COLO668 (cell line): Measurements from ENCODE around the gene CCDC138.
"Not testable (repeated sequence)": the region's sequence is repeated elsewhere in the genome, so short reads cannot be mapped to it uniquely, and the experiment has no call there.

Source experiments
- DNase-seq: peaks from one replicate; lab custom pipeline; 2025; ENCODE audit not compliant: unreplicated experiment; lab: John Stamatoyannopoulos, UW

The CCDC138 gene, protein sequence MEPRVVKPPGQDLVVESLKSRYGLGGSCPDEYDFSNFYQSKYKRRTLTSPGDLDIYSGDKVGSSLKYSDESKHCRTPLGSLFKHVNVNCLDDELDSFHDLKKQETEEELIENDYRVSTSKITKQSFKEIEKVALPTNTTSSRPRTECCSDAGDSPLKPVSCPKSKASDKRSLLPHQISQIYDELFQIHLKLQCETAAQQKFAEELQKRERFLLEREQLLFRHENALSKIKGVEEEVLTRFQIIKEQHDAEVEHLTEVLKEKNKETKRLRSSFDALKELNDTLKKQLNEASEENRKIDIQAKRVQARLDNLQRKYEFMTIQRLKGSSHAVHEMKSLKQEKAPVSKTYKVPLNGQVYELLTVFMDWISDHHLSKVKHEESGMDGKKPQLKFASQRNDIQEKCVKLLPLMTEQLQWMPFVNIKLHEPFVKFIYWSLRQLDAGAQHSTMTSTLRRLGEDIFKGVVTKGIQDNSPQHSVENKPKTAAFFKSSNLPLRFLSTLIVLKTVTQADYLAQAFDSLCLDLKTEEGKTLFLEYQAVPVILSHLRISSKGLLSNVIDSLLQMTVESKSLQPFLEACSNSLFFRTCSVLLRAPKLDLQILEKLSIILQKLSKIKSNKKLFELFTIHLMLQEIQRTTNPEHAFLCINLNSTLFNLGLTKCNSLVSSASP

DNA sequence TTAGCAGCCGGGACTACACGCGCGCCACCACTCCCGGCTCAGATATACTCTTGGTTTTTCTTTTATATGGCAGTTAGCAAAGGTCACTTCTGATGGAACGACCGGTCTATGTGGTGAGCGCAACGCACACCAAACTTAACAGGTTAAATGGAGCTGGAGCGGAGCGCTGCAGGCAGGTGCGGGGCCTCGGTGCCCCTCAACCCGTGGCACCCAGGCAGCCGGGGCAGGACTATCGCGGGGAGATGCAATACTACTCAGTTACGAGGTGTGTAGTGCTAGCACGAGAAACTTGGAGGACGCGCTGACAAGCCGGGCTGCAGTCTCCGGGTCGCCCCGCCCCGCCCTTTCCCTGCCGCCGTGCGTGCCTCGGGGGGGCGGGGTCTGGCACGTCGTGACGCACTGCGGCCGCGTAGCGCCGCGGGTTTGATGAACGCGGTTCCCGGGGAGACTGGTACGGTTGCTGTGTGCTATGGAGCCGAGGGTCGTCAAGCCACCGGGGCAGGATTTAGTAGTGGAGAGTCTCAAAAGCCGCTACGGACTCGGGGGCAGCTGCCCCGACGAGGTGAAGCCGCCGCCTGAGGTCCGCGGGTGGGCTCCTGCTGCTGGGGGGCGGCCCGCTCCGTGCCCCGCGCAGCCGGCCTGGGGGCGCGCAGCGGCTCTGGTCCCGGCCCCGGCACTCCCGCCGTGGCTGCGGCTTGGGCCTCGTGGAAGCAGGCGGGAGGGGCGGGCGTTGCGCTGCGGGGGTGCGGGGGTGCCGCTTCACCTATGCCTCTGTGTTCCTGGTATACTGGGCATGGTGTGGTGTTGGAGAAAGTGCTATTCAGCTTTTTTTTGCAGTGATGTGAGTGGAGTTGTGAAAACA, at the start of gene CCDC138:
Gene CCDC138, plus strand, starts transcription at position 418 of the 862 bp plus-strand sequence. Its CDS starts 52 bp downstream, at position 470.
- DNase-seq = peak; percentile 95

DNA sequence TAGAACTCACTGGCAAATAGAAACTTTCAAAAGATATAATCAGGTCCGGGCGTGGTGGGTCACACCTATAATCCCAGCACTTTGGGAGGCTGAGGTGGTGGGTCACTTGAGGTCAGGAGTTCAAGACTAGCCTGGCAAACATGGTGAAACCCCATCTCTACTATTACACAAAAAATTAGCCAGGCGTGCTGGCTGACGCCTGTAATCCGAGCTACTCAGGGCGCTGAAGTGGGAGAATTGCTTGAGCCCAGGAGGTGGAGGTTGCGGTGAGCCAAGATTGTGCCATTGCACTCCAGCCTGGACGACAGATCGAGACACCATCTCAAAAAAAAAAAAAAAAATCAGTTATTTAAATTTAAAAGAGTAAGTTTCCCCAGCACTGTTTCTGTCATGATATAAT, 28.6 kb upstream of the CCDC138 start:
- DNase-seq = not testable (repeated sequence)

DNA sequence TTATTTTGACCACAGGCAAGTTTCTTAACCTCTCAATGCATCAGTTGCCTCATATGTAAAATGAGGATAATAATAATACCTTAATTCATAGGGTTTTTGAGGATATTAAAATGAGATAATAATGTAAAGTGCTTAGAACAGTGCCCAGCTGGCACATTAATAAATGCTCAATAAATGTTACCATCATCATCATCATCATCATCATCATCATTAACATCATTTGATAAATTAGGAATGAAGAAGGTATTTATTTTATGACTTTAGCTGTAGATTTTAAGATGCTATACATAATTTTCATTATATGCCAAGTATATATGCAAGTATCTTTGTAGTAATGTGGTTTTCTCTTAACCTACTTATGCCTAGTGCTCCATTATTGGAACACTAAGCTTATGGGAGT, 24.0 kb upstream of the CCDC138 start:
- not testable (repeated sequence) for DNase-seq

DNA sequence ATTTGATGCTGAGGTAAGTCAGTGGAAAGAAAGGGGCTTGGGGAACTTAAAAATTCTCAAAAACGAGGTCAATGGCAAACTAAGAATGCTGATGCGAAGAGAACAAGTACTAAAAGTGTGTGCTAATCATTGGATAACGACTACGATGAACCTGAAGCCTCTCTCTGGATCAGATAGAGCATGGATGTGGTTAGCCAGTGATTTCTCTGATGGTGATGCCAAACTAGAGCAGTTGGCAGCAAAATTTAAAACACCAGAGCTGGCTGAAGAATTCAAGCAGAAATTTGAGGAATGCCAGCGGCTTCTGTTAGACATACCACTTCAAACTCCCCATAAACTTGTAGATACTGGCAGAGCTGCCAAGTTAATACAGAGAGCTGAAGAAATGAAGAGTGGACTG, 19.9 kb upstream of the CCDC138 start:
- DNase-seq = not testable (repeated sequence)

DNA sequence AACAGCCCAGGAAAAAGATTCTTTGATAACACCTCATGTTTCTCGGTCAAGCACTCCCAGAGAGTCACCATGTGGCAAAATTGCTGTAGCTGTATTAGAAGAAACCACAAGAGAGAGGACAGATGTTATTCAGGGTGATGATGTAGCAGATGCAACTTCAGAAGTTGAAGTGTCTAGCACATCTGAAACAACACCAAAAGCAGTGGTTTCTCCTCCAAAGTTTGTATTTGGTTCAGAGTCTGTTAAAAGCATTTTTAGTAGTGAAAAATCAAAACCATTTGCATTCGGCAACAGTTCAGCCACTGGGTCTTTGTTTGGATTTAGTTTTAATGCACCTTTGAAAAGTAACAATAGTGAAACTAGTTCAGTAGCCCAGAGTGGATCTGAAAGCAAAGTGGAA, 18.7 kb upstream of the CCDC138 start:
- DNase-seq = not testable (repeated sequence)

DNA sequence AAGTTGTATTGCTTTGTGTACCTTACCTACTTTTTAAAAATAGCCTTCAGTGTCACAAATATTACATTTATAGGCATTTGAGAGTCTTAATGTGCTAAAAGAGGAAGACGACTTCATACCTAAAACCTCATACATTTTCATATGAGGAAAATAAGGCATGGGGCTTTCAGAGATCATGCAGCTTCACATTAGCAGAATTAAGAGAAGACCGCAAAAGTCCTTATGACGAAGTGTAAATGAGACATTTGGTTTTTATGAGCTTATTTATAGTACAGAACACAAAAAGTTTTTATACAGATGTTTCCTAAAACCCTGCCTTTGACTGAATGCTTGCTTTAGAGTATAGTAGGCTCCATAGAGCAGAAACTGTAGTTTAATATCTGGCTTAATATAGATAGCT, 10.1 kb upstream of the CCDC138 start:
- DNase-seq = no peak

DNA sequence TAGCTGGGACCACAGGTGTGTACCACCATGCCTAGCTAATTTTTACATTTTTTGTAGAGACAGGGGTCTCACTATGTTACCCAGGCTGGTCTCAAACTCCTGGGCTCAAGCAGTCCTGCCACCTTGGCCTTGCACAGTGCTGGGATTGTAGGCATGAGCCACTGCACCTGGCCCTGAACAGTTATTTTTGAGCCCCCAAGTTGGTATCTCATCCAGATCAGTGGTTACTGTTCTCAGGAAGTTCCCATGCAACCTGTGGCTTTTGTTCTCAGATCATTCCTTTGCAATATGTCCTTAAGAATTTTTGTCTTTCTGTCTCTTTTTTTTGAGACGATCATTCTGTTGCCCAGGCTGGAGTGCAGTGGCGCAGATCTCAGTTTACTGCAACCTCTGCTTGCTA, 7.7 kb upstream of the CCDC138 start:
- DNase-seq = no peak

DNA sequence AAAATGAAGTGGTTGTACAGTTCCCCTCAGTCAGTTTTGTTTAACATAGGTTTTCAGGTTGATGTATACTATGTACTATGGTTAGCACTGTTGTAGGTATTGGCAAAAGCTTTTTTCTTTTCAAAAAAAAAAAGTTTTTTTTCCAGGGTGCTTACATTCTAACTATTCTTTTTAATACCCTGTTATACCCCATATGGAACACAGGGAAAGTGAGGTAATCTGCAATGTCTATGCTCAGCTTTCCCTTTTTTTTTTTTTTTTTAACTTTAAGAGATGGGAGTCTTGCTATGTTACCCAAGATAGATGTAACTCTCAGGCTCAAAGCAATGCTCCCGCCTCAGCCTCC, 590 bp upstream of the CCDC138 start:
- DNase-seq = no peak

DNA sequence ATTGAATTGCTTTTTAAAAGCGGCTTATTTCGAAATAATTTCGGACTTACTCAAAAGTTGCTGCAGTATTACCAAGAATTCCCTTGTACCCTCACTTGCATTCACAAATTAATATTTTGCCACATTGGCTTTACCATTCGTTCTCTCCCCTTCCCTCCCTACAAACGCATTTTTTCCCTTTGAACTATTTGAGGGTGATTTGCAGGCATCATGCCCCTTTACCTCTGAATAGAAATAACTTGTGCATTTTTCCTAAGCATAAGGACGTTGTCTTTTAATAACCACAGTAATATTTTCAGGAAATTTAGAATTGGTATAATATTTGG, 608 bp downstream of the CCDC138 start:
- no peak for DNase-seq

DNA sequence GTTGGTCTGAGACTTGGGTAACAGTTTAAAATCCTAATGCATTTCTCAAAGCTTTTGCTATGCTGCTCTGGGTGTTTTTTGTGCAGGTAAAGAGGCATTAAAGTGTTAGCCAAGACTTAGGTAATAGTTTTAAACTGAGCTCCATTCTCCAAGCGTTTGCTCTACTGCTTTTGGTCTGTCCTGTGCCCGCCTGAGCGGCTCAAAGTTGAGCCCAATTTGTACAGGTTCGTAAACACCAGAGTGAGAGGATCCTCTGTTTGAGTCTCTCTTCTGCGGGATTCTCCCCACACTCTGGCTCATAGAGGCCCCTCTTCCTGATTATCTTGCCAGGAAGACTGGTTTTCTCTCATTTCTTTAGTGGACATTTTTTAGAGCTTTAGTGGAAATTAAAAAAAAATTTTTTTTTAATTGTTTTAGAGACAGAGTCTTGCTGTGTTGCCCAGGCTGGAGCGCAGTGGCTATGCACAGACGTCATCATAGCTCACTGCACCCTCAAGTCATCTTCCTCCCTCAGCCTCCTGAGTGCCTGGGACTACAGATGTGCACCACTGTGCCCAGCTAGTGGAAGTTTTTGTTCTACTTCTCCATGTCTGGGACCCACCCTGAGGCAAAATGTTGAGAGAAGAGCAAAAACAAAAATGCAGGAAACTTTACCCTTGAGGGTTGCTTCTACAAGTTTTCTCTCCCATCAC, 16.6 kb downstream of the CCDC138 start:
- DNase-seq = no peak

DNA sequence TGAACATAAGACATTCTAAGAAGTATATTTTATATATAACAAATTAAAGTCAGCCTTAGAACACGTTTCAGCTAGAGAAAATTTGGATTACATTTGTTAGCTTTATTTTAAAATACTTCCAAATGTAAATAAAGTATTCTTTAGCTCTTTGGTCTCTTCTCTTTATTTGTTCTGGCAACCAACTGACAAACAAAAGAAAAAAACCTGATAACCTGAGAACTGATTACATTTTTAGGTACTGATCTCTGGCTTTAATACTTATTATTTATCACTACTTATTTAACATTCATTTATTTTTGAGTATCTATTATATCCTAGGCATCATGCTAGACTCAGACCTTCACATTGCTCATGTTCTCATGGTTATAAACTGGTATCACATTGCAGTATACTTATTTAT, 18.5 kb downstream of the CCDC138 start:
- no peak for DNase-seq

DNA sequence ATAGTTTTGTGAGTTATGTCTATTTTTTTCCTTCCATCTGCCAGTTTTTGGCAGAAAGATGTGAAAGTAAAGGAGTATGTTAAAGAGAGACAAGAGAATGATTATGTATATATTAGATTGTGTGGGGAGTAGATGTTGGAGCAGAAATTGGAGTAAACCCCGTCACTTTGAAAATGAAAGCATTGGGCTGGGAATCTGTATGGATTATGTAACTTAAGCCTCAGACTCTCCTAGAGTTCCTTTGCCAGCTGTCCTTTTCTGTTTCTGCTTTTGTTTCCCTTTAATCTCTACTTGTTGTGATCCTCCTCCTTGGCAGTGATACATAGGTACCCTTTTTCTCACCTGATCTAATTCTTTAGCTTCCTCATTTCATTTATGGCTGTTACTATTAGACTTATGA, 19.2 kb downstream of the CCDC138 start:
- DNase-seq = no peak

DNA sequence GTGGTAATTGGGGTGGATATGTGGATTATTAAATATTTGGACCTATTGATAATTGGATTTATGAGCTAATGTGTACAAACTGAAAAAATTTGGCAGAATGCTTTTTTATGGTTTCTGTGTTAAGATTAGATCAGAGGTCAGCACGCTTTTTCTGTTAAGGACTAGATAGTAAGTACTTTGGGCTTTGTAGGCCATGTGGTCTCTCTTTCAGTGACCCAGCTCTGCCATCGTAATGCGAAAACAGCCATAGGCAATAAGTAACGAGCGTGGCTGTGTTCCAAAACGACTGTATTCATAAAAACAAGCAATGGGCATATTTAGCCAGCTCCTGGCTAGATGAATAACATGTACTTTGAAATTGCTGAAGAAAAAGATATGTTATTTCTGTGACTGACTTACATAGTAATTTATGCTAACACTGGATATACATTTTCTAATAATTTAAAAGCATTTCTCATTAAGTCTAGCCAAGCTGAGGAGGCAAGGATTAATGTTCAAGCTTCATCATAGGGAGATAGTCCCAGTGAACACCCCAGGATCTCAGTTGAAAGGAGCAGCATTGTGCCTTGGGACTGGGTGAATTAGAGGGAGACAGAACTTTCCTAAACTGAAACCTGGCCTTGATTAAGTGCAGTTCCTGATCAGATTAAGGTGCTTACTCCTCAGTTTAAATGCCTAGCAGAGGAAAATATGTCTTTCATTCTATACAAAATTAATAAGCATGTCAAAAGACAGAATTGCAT, 20.0 kb downstream of the CCDC138 start:
- DNase-seq = no peak

DNA sequence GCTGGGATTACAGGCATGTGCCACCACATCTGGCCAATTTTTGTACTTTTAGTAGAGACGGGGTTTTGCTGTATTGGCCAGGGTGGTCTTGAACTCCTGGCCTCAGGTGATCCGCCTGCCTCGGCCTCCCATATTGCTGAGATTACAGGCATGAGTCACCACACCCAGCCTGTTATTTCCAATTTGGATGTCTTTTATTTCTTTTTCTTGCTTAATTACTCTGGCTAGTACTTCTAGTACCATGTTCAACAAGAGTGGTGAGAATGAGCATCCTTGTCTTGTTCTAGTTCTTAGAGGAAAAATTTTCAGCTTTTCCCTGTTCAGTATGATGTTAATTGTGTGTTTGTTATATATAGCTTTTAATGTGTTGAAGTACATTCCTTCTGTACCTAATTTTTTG, 23.4 kb downstream of the CCDC138 start:
- no peak for DNase-seq

DNA sequence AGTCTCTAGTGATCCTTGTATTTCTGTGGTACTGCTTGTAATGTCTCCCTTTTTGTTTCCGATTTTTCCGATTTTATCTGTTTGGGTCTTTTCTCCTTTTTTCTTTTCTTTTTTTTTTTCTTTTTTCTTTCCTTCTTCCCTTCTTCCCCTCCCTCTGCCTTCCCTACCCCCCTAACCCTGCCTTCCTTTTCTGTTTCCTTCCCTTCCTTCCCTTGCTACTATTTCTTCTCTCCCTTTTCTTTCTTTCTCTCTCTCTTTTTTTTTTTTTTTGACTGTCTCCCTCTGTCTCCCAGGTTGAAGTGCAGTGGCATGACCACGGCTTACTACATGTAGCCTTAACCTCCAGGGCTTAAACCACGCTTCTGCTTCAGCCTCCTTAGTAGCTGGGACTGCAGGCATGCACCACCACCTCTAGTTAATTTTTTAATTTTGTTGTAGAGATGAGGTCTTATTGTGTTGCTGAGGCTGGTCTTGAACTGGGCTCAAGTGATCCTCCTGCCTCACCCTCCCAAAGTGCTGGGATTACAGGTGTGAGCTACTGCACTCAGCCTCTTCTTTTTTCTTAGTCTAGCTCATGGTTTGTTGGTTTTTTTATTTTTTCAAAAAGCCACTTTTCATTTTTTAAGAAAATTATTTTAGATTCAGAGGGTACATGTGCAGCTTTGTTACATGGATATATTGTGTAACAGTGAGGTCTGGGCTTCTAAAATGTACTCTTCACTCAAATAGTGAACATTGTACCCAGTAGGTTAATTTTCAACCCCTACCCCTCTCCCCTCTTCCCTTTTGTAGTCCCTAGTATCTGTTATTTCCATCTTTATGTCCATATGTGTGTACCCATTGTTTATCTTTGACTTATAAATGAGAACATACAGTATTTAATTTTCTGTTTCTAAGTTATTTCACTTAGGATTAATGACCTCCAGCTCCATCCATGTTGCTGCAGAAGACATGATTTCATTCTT, 24.7 kb downstream of the CCDC138 start:
- no peak for DNase-seq

DNA sequence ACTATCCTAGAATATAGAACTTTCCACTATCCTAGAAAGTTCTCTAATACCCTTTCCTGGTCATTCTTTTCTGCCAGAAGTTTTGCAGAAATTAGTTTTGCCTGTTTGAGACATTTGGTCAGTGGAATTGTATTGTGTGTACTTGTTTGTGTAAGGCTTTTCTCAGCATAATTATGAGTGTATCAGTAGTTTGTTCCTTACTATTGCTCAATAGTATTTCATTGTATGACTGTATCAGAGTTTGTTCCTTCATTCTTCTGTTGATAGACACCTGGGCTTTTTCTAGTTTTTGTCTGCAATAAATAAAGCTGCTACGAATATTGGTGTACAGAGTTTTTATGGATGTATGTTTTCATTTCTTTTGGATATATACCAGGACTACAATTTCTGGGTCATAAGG, 27.2 kb downstream of the CCDC138 start:
- DNase-seq = no peak

DNA sequence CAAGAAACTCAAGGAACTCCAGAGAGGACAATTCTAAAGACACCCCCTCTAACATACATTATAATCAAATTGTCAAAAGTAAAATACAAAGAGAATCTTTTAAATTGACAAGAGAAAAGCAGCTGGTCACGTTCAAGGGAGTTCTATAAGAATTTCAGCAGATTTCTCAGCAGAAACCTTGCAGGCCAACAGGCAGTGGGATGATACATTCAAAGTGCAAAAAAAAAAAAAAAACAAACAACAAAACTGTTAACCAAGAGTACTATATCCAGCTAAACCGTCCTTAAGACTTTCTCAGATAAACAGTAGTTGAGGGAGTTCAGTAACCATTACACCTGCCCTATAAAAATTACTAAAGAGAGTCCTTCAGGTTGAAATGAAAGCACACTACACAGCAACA, 33.9 kb downstream of the CCDC138 start:
- DNase-seq = no peak

DNA sequence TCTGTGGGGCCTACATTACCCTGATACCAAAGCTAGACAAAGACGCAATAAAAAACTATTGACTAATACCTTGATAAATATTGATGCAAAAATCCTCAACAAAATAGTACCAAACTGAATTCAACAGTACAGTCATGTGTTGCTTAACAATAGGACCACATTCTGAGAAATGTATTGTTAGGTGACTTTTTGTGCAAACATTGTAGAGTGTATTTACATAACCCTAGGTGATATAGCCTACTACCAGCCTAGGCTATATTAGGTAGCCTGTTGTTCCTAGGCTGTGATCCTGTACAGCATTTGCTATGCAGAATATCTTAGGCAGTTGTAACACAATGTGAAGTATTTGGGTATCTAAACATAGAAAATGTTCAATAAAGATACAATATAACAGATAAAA, 36.7 kb downstream of the CCDC138 start:
- no peak for DNase-seq

DNA sequence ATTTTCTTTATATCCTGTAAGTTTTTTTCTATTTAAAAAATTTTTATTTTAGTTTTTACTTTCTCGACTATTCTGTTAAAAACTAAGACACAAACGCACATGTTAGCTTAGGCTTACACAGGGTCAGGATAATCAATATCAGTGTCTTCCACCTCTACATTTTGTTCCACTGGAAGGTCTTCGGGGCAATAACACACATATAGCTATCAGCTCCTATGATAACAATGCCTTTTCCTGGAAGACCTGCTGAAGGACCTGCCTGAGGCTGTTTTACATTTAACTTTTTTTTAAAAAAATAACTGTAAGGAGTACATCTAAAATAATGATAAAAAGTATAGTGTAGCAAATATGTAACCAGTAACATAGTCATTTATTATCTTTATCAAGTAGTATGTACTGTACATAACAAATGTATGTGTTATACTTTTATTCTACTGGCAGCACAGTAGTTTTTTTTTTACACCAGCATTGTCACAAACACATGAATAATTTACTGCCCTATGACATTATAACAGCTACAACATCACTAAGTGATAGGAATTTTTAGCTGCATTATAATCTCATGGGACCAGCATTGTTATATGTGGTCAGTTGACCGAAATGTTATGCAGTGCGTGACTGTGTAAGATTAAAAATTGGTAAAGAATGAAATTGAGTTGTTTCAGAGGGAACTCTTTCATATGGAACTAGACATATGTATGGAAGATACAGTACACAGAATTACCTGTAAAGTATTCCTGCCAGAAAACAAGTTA, 37.9 kb downstream of the CCDC138 start:
- DNase-seq = no peak
